ENCODE results near the gene EP300.
A peak's percentile ranks its signal among the peaks of the same experiment; 100 is the strongest.
"Not testable (repeated sequence)": the region's sequence is repeated elsewhere in the genome, so short reads cannot be mapped to it uniquely, and the experiment has no call there.

The EP300 gene

DNA sequence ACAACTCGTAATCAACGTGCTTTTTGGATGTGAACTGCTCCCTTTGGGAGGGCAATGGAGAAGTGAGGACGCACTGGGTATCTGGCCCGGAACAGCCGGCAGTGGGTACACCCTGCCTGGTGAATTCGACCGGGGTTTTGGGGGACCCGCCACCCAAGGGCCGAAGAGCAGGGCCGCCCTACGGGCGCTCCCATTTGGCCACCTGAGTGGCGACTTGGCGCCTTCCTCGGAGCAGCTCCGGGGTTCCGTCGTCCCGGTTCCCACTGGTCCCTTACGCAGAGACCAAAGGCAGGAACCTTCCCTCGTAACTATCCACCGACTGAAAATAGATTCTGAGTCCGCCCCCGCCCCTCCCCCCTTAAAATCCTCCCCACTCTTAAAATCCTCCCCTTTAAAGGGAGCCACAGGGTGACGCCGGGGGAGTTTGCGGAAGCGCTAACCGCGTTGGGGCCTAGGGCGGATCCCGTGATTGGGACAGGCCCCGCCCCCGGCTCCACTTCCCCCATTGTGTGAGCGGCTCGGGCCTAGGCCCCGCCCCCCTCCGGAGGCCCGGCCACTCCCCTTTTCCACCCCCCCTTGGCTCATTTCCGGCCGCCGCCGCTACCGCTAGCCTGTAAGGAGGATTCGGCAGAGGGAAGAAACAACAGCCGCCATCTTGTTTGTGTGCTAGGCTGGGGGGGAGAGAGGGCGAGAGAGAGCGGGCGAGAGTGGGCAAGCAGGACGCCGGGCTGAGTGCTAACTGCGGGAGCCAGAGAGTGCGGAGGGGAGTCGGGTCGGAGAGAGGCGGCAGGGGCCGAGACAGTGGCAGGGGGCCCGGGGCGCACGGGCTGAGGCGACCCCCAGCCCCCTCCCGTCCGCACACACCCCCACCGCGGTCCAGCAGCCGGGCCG lies 1.0 kb upstream of the EP300 start:
- DNase-seq, result peak; percentile 88

DNA sequence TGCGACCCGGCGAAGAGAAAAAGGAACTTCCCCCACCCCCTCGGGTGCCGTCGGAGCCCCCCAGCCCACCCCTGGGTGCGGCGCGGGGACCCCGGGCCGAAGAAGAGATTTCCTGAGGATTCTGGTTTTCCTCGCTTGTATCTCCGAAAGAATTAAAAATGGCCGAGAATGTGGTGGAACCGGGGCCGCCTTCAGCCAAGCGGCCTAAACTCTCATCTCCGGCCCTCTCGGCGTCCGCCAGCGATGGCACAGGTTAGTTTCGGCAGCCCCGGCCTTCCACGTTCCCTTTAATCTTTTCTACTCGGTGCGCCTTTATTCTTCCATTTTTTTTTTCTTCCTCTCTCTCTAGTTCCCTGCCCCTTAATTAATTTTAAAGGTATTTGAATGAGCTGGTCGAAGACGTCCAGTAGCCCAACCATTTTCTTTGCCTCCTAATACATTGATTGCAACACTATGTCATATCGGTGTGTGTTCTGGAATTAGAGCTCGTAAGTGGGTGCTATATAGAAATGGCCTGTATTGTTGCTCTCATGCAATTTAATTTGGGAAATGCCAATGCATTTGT lies 537 bp downstream of the EP300 start:
- peak; percentile 24 for DNase-seq

DNA sequence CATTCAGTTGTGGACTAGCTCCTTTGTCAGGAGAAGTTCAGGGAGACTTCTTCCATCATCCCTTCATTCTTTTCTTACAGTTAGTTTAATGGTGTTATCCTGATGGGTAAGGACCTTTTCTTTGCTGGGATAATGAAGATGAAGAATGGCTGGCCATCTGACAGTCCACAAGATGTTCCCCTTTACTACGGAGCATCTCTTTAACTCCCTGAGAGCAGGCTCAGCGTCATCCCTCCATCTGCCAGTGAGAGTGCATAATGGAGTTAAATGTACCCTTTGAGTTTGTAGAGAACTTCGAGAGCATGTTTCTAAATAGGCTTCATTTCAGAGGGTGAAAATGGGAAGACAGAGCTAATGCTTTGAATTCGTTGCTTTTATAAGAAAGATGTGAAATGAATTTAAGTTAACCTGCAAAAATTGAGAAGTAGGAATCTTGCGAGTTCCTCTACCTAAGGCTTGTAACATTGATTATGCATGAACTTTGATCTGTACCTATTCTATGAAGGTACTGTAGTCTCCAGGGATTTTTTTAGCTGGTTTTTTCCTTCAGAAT lies 1.7 kb downstream of the EP300 start:
- peak; percentile 5 for DNase-seq

DNA sequence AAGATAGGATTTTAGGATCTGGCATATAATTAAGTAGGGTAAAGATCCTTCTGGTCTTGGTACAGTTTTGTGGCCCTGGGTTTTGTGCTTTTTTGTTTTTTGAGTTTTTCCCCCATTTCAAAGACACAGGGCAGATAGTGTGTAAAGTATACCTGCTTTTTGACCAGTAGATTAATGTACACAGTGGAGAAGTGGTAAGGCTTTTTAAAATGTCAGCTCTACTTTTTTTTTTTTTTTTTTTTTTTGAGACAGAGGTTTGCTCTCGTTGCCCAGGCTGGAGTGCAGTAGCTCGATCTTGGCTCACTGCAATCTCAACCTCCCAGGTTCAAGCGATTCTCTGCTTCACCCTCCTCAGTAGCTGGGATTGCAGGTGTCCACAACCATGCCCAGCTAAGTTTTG lies 4.0 kb downstream of the EP300 start:
- DNase-seq, result no peak

DNA sequence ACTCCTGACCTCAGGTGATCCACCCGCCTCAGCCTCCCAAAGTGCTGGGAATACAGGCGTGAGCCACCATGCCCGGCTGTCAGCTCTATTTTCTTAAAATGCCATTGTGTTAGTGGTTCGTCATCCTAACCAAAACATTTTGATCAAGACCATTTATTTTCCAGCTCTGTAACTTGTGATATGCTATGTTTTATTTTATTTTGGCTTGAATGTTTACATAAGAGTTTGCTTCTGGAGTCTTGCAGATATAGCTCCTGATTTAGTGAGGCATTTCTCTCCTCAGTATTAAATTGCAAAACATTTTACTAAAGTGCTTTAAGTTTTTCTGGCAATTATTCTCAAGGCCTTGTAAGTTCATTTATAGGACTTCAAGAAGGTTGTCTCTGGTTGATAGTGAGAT lies 4.4 kb downstream of the EP300 start:
- no peak for DNase-seq

DNA sequence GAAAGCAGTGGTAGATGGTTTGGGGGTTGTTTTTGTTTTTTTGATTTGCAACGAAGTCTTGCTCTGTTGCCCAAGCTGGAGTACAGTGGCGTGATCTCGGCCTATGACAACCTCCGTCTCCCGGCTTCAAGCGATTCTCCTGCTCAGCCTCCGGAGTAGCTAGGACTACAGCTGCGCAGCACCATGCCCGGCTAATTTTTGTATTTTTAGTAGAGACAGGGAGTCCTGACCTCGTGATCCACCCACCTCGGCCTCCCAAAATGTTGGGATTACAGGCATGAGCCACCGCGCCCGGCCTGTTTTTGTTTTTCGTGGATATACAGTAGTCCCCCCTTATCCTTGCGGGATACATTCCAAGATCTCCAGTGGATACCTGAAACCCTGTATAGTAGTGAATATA lies 6.6 kb downstream of the EP300 start:
- DNase-seq, result no peak

DNA sequence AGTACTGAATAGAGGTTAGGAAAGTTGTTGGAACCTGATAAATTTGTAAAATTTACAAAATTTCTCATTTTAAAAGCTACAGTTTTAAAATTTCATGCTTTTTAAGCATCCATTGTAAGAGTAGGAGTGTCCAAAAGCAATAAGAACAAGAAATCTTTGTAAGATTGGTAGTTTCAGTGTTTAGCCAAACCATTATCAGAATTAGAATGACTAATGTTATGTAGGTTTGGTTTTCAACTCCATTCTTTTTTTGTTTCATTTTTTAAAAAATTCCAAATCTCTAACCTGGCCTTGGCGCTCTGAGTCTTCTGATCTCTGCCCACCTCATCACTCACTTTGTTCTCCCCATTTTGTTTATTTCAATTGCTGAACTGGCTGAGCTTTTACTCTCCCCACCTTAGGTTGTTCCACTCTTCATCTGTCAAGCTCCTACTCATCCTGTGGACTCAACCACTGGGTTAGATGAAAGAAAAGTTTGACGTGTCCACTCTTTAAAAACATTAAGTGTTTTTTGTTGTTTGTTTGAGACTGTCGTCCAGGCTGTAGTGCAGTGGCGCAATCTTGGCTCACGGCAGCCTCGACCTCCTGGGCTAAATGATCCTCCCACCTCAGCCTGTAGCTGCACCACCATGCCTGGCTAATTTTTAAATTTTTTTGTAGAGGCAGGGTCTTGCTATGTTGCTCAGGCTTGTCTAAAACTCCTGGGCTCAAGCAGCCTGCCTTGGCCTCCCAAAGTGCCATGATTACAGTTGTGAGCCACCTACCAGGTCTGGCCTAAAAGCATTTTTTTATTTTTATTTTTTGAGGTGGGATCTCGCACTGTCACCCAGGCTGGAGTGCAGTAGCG lies 14.0 kb downstream of the EP300 start:
- no peak for DNase-seq

DNA sequence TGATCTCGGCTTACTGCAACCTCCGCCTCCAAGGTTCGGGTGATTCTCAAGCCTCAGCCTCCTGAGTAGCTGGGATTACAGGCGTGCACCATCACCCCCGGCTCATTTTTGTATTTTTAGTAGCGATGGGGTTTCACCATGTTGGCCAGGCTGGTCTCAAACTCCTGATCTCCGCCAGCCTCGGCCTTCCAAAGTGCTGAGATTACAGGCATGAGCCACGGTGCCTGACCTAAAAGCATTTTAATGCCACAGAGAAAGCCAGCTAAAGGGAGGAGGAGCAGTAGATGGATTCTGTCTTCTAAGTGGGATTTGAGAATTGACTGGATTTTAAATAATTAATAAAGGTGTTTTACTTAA lies 14.6 kb downstream of the EP300 start:
- DNase-seq, result not testable (repeated sequence)

DNA sequence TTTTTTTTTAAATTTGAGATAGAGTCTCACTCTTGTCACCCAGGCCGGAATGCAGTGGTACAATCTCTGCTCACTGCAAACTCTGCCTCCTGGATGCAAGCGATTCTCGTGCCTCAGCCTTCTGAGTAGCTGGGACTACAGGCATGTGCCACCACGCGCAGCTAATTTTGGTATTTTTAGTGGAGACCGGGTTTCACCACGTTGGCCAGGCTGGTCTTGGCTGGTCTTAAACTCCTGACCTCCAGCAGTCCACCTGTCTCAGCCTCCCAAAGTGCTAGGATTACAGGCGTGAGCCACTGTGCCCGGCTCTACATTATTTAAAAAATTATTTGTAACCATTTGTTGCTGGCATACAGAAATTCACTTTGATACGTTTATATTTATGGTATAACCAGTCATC lies 18.6 kb downstream of the EP300 start:
- DNase-seq, result no peak

DNA sequence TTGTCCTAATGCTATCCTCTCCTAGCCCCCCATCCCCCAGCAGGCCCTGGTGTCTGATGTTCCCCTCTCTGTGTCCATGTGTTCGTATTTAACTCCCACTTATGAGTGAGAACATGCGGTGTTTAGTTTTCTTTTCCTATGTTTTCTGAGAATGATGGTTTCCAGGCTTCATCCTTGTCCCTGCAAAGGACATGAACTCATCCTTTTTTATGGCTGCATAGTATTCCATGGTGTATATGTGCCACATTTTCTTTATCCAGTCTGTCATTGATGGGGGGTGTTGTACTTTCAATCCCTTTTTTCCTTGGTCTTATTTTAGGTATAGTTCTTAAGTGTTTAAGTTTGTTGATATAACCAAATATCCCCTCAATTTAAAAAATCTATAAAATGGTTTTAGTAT lies 23.9 kb downstream of the EP300 start:
- no peak for DNase-seq

DNA sequence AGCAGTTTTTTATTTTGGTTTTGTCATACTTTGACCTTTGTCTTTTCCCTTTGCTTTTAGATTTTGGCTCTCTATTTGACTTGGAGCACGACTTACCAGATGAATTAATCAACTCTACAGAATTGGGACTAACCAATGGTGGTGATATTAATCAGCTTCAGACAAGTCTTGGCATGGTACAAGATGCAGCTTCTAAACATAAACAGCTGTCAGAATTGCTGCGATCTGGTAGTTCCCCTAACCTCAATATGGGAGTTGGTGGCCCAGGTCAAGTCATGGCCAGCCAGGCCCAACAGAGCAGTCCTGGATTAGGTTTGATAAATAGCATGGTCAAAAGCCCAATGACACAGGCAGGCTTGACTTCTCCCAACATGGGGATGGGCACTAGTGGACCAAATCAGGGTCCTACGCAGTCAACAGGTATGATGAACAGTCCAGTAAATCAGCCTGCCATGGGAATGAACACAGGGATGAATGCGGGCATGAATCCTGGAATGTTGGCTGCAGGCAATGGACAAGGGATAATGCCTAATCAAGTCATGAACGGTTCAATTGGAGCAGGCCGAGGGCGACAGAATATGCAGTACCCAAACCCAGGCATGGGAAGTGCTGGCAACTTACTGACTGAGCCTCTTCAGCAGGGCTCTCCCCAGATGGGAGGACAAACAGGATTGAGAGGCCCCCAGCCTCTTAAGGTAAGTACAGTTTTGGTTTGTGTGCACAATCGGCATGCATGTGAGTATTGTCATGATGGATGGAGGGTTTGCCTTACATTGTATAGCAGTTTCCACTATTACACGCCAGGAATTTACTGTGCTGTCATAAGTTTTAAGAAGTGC lies 25.0 kb downstream of the EP300 start:
- no peak for DNase-seq

DNA sequence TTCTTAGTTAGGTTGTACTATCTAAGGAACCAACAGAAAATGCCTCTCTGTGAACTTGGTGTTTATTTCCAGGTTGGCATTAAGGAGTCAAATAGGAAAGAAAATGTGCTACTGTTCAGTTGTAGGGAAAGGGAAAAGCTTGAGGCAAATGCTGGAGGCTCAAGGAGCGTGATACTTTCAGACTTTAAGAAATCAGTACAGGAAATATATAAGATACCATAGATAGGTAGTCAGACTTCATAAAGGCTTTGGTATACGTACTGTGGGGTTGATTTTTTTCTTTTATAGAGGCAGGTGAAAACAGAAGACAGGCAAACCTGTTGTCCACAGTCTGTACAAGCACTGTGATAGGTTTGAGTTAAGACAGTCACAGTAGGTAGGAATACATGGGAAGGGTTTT lies 30.8 kb downstream of the EP300 start:
- no peak for DNase-seq

DNA sequence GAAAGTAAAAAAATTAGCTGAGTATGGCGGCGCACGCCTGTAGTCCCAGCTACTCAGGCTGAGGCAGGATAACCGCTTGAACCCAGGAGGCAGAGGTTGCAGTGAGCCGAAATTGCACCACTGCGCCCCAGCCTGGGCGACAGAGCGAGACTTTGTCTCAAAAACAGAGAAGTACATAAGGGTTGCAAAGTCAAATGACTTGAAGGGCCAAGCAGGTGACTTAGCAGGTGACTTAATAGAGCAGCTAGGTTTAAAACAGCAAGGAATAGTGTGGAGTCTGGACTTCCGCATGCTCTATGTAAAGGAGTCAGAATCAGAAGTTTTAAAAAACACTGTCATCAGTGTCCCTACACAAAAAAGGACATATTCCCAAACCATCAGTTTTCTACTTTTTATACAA lies 31.7 kb downstream of the EP300 start:
- DNase-seq, result no peak

DNA sequence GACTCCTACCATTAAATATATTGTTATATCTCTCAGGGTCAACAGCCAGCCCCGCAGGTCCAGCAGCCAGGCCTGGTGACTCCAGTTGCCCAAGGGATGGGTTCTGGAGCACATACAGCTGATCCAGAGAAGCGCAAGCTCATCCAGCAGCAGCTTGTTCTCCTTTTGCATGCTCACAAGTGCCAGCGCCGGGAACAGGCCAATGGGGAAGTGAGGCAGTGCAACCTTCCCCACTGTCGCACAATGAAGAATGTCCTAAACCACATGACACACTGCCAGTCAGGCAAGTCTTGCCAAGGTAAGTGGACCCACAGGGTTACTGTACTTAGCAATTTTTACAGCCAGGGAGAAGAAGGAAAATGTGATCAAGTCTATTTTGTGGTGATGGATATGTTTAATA lies 35.1 kb downstream of the EP300 start:
- no peak for DNase-seq

DNA sequence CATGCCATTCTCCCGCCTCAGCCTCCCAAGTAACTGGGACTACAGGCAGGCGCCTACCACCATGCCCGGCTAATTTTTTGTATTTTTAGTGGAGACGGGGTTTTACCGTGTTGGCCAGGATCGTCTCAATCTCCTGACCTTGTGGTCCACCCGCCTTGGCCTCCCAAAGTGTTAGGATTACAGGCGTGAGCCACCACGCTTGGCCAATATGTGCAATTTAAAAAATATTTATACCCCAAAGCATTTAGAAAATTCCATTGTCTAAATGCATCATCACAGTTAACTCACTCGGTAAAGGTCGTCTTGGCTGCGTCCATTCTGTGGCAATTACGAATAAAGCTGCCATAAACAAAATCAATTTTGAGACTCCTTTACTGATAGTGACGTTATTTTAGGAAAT lies 36.2 kb downstream of the EP300 start:
- DNase-seq, result no peak

DNA sequence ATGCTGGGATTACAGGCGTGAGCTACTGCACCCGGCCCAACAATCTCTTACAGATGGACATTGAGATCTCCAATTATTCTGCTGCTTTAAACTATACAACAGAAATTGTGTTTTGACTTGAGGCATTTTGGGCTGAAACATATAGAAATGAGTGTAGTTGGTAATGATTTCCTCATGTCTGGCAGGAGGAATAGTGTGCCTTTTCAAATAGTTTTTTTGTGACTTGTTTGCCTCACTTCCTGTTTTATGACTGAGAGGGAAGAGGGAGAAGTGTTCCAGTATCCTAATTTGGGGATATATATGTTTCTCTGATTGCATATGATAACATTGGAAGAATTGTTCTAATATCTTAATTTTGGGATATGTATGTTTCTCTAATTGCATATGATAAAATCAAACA lies 40.2 kb downstream of the EP300 start:
- no peak for DNase-seq

DNA sequence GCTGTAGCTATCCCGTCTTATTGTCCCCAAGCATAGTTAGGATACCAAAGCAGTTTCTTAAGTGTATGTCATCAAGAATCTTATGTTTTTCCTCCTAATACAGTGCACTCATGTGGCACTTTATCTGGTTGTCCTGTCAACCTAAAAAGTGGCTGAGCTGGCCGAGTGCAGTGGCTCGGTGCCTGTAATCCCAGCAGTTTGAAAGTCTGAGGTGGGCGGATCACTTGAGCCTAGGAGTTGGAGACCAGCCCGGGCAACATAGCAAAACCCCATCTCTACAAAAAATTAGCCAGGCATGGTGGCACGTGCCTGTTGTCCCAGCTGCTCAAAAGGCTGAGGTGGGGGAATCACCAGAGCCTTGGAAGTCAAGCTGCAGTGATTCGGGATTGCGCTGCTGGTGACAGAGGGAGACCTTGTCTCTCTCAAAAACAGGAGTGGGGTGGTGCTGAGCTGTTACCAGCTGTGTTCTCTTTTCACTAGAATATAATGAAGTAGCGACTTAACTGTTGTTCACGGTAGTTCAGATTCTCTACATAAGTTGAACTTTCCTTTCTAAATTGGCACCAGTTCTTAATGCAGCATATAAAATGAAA lies 48.1 kb downstream of the EP300 start:
- no peak for DNase-seq

DNA sequence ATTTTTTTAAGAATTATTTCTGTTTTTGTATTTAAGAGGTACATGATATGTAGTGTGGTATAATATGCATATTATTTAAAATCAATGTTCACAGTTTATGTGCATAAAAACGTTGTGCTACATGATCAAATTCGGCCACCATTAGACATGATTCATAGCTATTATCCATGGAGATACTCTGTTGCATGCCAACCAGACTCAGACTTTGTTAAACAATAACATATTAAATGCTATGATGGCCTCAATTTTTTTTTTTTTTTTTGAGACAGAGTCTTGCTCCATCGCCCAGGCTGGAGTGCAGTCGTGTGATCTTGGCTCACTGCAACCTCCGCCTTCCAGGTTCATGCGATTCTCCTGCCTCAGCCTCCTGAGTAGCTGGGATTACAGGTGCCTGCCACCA lies 53.5 kb downstream of the EP300 start:
- not testable (repeated sequence) for DNase-seq

DNA sequence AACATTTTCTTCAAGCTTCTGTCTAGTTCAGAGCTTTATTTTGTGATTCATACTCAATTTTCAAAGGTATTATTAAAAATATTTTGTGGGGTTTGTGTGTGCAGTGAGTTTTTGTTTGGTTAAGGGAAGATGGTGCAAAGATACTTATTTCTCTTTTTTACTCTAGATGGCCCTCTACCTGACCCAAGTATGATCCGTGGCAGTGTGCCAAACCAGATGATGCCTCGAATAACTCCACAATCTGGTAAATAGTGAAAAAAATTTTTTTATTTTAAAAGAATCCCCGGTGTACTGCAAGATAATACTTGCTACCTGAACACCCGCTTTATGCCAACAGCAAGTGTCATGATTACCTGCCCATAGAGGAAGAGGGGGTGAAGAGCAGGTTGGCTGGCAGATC lies 54.2 kb downstream of the EP300 start:
- no peak for DNase-seq

DNA sequence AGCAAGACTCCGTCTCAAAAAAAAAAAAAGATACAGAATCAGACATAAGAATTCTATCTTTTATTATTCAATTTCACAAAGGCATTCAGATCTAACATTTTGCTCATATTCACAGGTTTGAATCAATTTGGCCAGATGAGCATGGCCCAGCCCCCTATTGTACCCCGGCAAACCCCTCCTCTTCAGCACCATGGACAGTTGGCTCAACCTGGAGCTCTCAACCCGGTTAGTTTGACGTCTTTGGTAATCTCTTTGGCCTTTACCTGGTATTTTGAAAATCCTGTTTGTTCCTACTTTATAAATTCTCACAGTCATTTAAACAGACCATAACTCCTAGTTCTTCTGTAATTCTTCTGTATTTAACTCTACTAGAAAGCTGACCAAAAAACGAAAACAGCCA lies 55.3 kb downstream of the EP300 start:
- DNase-seq, result no peak

DNA sequence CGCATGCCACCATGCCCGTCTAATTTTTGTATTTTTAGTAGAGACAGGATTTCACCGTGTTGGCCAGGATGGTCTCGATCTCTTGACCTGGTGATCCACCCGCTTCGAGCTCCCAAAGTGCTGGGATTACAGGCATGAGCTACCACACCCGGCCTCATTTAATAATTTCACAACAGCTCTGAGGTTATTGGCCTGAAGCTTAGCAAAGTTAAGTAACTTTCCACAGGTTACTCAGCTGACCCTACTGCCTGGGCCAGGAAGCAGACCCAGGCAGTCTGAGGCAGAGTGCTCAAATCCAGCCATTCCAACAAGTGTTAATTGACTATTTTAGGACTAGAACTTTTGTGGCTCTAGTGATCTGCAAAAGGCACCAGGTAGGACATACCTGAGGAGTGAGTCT lies 60.5 kb downstream of the EP300 start:
- no peak for DNase-seq

DNA sequence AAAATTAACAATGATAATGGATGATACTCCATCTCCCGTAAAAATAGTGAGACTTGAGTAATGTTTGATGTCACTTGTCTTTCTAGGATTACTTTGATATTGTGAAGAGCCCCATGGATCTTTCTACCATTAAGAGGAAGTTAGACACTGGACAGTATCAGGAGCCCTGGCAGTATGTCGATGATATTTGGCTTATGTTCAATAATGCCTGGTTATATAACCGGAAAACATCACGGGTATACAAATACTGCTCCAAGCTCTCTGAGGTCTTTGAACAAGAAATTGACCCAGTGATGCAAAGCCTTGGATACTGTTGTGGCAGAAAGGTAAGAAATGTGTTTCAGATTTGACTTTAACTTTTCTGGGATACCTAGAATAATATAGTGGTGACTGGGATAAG lies 64.7 kb downstream of the EP300 start:
- no peak for DNase-seq
